Trophoblast cell (in vitro differentiated cells and primary cell): ENCODE results near the gene PLCL1.

Experiments
- DNase-seq, 2 donors: peaks; one replicate each; pipeline ENCODE4 v3.0.0-alpha.2; 2016
- H2AFZ ChIP-seq: 2 replicates; pipeline ENCODE4 v1.6.1; 2013; ENCODE audit warnings: low read length, moderate library complexity, mild to moderate bottlenecking; ENCODE audit not compliant: insufficient read depth, poor library complexity
- H2AK5ac ChIP-seq: 2 replicates; pipeline ENCODE4 v1.6.1; 2013; ENCODE audit warnings: mild to moderate bottlenecking, low read length
- H2BK120ac ChIP-seq: 2 replicates; pipeline ENCODE4 v1.6.1; 2013; ENCODE audit warnings: low read length, mild to moderate bottlenecking, moderate library complexity; ENCODE audit not compliant: insufficient read depth, poor library complexity
- H2BK12ac ChIP-seq: 2 replicates; pipeline ENCODE4 v1.6.1; 2013; ENCODE audit warnings: mild to moderate bottlenecking, low read length, moderate library complexity
- H2BK5ac ChIP-seq: 2 replicates; pipeline ENCODE4 v1.6.1; 2013; ENCODE audit warnings: low read length, low read depth, moderate library complexity, mild to moderate bottlenecking; ENCODE audit not compliant: poor library complexity
- H3K14ac ChIP-seq: 2 replicates; pipeline ENCODE4 v1.6.1; 2013; ENCODE audit warnings: mild to moderate bottlenecking, low read length
- H3K18ac ChIP-seq: 2 replicates; pipeline ENCODE4 v1.6.1; 2013; ENCODE audit warnings: mild to moderate bottlenecking, low read length
- H3K23ac ChIP-seq: 2 replicates; pipeline ENCODE4 v1.6.1; 2013; ENCODE audit warnings: low read length
- H3K27ac ChIP-seq: 2 replicates; pipeline ENCODE4 v1.5.1; 2013; ENCODE audit warnings: low read depth, mild to moderate bottlenecking, inconsistent platforms, low read length, moderate library complexity
- H3K27me3 ChIP-seq: 2 replicates; pipeline ENCODE4 v1.6.1; 2013; ENCODE audit warnings: inconsistent platforms, mild to moderate bottlenecking, low read length, moderate library complexity; ENCODE audit not compliant: insufficient read depth
- H3K36me3 ChIP-seq, 2 experiments: 1 replicate in 1 of 2; 2 replicates in 1 of 2; pipeline ENCODE4 v1.6.1; 2013; ENCODE audit warnings: low read length in 2 of 2, mild to moderate bottlenecking in 2 of 2, moderate library complexity in 1 of 2; ENCODE audit not compliant: insufficient read depth in 2 of 2, control insufficient read depth in 1 of 2
- H3K4ac ChIP-seq: 2 replicates; pipeline ENCODE4 v1.6.1; 2013; ENCODE audit warnings: low read depth, mild to moderate bottlenecking, low read length, moderate library complexity
- H3K4me1 ChIP-seq, 2 experiments: 1 replicate in 1 of 2; 2 replicates in 1 of 2; pipeline ENCODE4 v1.6.1; 2013; ENCODE audit warnings: low read length in 2 of 2, mild to moderate bottlenecking in 2 of 2, moderate library complexity in 1 of 2; ENCODE audit not compliant: insufficient read depth in 2 of 2, control insufficient read depth in 1 of 2
- H3K4me2 ChIP-seq: 2 replicates; pipeline ENCODE4 v1.6.1; 2013; ENCODE audit warnings: inconsistent platforms, mild to moderate bottlenecking, low read length, moderate library complexity
- H3K4me3 ChIP-seq: 2 replicates; pipeline ENCODE4 v1.5.1; 2013; ENCODE audit warnings: mild to moderate bottlenecking, low read depth, low read length, inconsistent platforms
- H3K79me1 ChIP-seq: one replicate; pipeline ENCODE4 v1.6.1; 2013; ENCODE audit warnings: low read length
- H3K79me2 ChIP-seq: 2 replicates; pipeline ENCODE4 v1.6.1; 2013; ENCODE audit warnings: low read length, mild to moderate bottlenecking; ENCODE audit not compliant: control insufficient read depth, insufficient read depth, poor library complexity
- H3K9ac ChIP-seq: 2 replicates; pipeline ENCODE4 v1.6.1; 2013; ENCODE audit warnings: mild to moderate bottlenecking, low read length
- H3K9me3 ChIP-seq: 2 replicates; pipeline ENCODE4 v1.6.1; 2013; ENCODE audit warnings: low read depth, mild to moderate bottlenecking, control low read depth, inconsistent platforms, low read length; ENCODE audit not compliant: insufficient read depth
- H4K12ac ChIP-seq: 2 replicates; pipeline ENCODE4 v1.6.1; 2013; ENCODE audit warnings: low read depth, mild to moderate bottlenecking, low read length, moderate library complexity
- H4K8ac ChIP-seq: 2 replicates; pipeline ENCODE4 v1.6.1; 2013; ENCODE audit warnings: low read depth, mild to moderate bottlenecking, low read length, moderate library complexity
- H4K91ac ChIP-seq: one replicate; pipeline ENCODE4 v1.6.1; 2013; ENCODE audit warnings: low read depth, mild to moderate bottlenecking, low read length, moderate library complexity
- WGBS: extraction: QIAGEN DNeasy Blood & Tissue Kit; methylation state at CpG from one replicate; pipeline ENCODE4 v1.1.7; 2013; ENCODE audit warnings: missing lambda C conversion rate; ENCODE audit not compliant: insufficient read length, insufficient coverage; ENCODE audit errors: extremely low coverage; 5-methylcytosine and 5-hydroxymethylcytosine counted together

PLCL1 gene

DNA sequence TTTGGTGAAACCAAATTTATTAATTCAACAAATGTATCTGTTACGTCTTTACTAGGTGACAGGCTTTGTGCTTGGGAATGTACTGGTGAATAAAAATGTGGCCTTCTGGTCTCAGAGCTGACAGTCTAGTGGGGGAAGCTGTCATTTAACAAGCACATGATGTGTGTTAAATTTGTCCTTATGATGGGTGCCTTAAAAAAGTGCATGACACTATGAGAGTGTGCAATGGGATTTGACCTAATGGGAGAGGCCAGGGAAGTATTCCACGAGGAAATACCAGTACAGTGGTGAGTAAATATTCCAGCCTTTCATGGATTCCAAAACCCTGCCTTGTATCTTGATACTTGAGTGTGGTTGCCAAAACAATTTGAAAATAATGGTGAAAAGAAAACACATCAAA lies 308.9 kb downstream of the PLCL1 start:
- H3K79me2 ChIP-seq, result no peaks in the 10 kb centered on the region
- WGBS, result no CpG with 5 or more reads among the region's 2 CpGs
- no peak overlapping the region for H3K27ac ChIP-seq

DNA sequence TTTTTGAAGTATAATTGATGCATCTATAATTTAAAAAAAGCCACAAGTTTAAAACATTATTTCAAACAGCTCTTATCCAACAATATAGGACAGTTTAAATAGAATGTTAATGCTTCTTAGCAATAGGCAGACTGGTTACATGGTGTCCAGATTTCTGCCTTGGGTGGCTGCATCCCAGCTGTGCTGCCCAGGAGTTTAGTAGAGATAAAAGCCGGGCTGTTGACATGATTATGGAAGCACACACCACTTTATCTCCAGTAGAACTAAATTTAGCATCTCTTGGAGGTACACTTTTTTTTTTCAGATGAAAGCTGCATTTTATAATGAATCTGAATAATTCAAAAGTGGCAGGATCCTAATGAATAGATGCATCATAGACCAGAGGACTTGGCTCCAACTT lies 309.7 kb downstream of the PLCL1 start:
- no peak for DNase-seq
- no CpG with 5 or more reads among the region's 1 CpG for WGBS
- Histone ChIP-seq H3K14ac (no peak overlapping the region), H3K9ac (no peak overlapping the region), H3K4me3 (no peak overlapping the region), H3K27me3 (no peaks in the 10 kb centered on the region), H3K4ac (no peak overlapping the region), H3K4me2 (no peak overlapping the region), H2BK12ac (no peak overlapping the region), H4K8ac (no peak overlapping the region), H2AK5ac (no peak overlapping the region), H3K27ac (no peak overlapping the region), H3K23ac (no peak overlapping the region), H3K4me1 (no peaks in the 10 kb centered on the region), H4K12ac (no peak overlapping the region), H3K9me3 (no peaks in the 10 kb centered on the region), H2BK120ac (no peak overlapping the region), H3K36me3 (no peaks in the 10 kb centered on the region), H3K79me1 (no peaks in the 10 kb centered on the region), H3K79me2 (no peaks in the 10 kb centered on the region), H2AFZ (no peak overlapping the region), H2BK5ac (no peak overlapping the region), H4K91ac (no peak overlapping the region), H3K18ac (no peak overlapping the region)

More for the DNA sequence above, 308.9 kb downstream of the PLCL1 start:
- H3K14ac ChIP-seq, result no peak overlapping the region
- H4K91ac ChIP-seq, result no peak overlapping the region
- H2AFZ ChIP-seq, result no peak overlapping the region
- no peak overlapping the region for H2AK5ac ChIP-seq
- no peak overlapping the region for H3K4me2 ChIP-seq
- H2BK5ac ChIP-seq, result no peak overlapping the region
- no peak overlapping the region for H3K4me3 ChIP-seq
- no peak overlapping the region for H4K8ac ChIP-seq
- H3K27me3 ChIP-seq, result no peaks in the 10 kb centered on the region
- H3K9me3 ChIP-seq, result no peaks in the 10 kb centered on the region
- DNase-seq, result no peak
- no peak overlapping the region for H3K4ac ChIP-seq
- H3K79me1 ChIP-seq, result no peaks in the 10 kb centered on the region
- no peaks in the 10 kb centered on the region for H3K4me1 ChIP-seq
- no peak overlapping the region for H3K18ac ChIP-seq
- no peak overlapping the region for H4K12ac ChIP-seq
- H3K36me3 ChIP-seq, result no peaks in the 10 kb centered on the region
- no peak overlapping the region for H3K9ac ChIP-seq
- no peak overlapping the region for H3K23ac ChIP-seq
- H2BK120ac ChIP-seq, result no peak overlapping the region
- H2BK12ac ChIP-seq, result no peak overlapping the region

DNA sequence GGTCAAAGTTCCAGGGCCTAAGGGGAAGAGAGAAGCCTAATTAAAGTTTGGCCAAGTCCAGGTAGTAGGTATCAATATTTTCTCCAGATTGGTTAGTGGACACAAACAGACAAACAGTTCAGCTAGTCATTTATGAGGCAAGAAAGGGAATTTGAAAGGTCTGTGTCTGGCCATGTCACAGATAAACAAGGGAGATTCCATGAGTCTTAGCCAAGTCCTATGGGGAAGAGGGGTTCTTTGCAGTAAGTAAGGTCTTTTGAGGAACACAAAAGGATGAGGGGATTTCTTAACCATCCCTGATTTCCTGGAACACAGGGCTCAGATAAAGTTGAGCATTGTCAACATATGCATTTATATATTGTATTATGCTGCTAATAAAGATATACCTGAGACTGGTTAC lies 310.8 kb downstream of the PLCL1 start:
- Histone ChIP-seq H3K4ac (no peak overlapping the region), H2AK5ac (no peak overlapping the region), H3K27ac (no peak overlapping the region), H3K36me3 (no peaks in the 10 kb centered on the region), H2BK5ac (no peak overlapping the region), H3K23ac (no peak overlapping the region), H3K4me1 (no peaks in the 10 kb centered on the region), H3K27me3 (no peaks in the 10 kb centered on the region), H3K9ac (no peak overlapping the region), H4K12ac (no peak overlapping the region), H2BK12ac (no peak overlapping the region), H3K14ac (no peak overlapping the region), H3K18ac (no peak overlapping the region), H4K8ac (no peak overlapping the region), H3K9me3 (no peaks in the 10 kb centered on the region), H2AFZ (no peak overlapping the region), H3K79me2 (no peaks in the 10 kb centered on the region), H3K79me1 (no peaks in the 10 kb centered on the region), H3K4me2 (no peak overlapping the region), H2BK120ac (no peak overlapping the region), H3K4me3 (no peak overlapping the region), H4K91ac (no peak overlapping the region)
- DNase-seq, result no peak

DNA sequence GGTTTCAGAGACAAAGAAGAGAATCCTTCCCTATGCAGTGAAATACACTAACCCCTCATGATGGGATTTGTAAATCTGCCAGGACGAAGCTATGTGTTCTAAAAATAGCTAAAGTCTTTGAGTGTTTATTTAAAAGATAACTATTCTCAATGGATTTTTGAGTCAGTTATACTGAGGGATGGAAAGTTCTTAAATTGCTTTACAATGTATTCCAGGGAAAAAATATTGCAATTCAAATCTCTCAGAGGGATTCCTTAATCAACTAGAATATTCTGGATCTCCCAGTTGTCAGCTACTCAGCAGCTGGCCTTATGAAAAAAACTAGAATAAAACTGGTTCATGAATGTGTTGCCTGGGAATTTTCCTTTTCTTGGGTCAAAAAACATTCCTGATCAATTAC lies 312.4 kb downstream of the PLCL1 start:
- Histone ChIP-seq H4K8ac (no peak overlapping the region), H2AK5ac (no peak overlapping the region), H3K27me3 (no peaks in the 10 kb centered on the region), H3K23ac (no peak overlapping the region), H3K9ac (no peak overlapping the region), H2BK5ac (no peak overlapping the region), H3K79me1 (no peaks in the 10 kb centered on the region), H3K27ac (no peak overlapping the region), H3K79me2 (no peaks in the 10 kb centered on the region), H3K4me1 (no peaks in the 10 kb centered on the region), H3K4me3 (no peak overlapping the region), H2BK12ac (no peak overlapping the region), H2AFZ (no peak overlapping the region), H3K18ac (no peak overlapping the region), H3K9me3 (no peaks in the 10 kb centered on the region), H2BK120ac (no peak overlapping the region), H3K4ac (no peak overlapping the region), H3K14ac (no peak overlapping the region), H3K4me2 (no peak overlapping the region), H4K12ac (no peak overlapping the region), H3K36me3 (no peaks in the 10 kb centered on the region), H4K91ac (no peak overlapping the region)
- no CpG with 5 or more reads among the region's 1 CpG for WGBS
- DNase-seq, result no peak
